Epidermal melanocyte (primary cell): Measurements from ENCODE around the gene MTCL1.

Experiments
- DNase-seq: peaks from one replicate; pipeline ENCODE4 v3.0.0; 2011; ENCODE audit warnings: low spot score; ENCODE audit not compliant: insufficient read length

The MTCL1 gene

GRCh38 chr18:8830067-8831060, 125.0 kb downstream of the MTCL1 start:
- DNase-seq, result no peak

- no peak for DNase-seq
Measured at GRCh38 chr18:8831112-8831511, 125.8 kb downstream of the MTCL1 start.

- no peak for DNase-seq
Measured at GRCh38 chr18:8831531-8831930, 126.2 kb downstream of the MTCL1 start.

GRCh38 chr18:8833480-8833879, 128.1 kb downstream of the MTCL1 start:
- no peak for DNase-seq

- no peak for DNase-seq
Measured at GRCh38 chr18:8834881-8835280, 129.5 kb downstream of the MTCL1 start.

- DNase-seq, result peak; percentile 80
Measured at GRCh38 chr18:8835521-8835953, 130.2 kb downstream of the MTCL1 start.

GRCh38 chr18:8839281-8839680, 133.9 kb downstream of the MTCL1 start:
- no peak for DNase-seq

GRCh38 chr18:8841781-8842485, 136.6 kb downstream of the MTCL1 start:
- DNase-seq, result no peak

- DNase-seq, result no peak
Measured at GRCh38 chr18:8842506-8842905, 137.2 kb downstream of the MTCL1 start.

GRCh38 chr18:8843005-8843404, 137.6 kb downstream of the MTCL1 start:
- no peak for DNase-seq

GRCh38 chr18:8844721-8845148, 139.4 kb downstream of the MTCL1 start:
- no peak for DNase-seq

GRCh38 chr18:8845506-8845905, 140.2 kb downstream of the MTCL1 start:
- no peak for DNase-seq

- DNase-seq, result no peak
Measured at GRCh38 chr18:8847066-8847755, 141.9 kb downstream of the MTCL1 start.

GRCh38 chr18:8847900-8848299, 142.5 kb downstream of the MTCL1 start:
- no peak for DNase-seq

- DNase-seq, result no peak
Measured at GRCh38 chr18:8848541-8848940, 143.2 kb downstream of the MTCL1 start.

- no peak for DNase-seq
Measured at GRCh38 chr18:8849696-8850095, 144.3 kb downstream of the MTCL1 start.

GRCh38 chr18:8851659-8852058, 146.3 kb downstream of the MTCL1 start:
- no peak for DNase-seq

GRCh38 chr18:8854550-8854949, 149.2 kb downstream of the MTCL1 start:
- no peak for DNase-seq

- DNase-seq, result no peak
Measured at GRCh38 chr18:8854962-8855361, 149.6 kb downstream of the MTCL1 start.

GRCh38 chr18:8856212-8856611, 150.9 kb downstream of the MTCL1 start:
- no peak for DNase-seq

GRCh38 chr18:8856769-8857393, 151.5 kb downstream of the MTCL1 start:
- no peak for DNase-seq
